Liver (tissue), 9 donors: Measurements from ENCODE around the gene LRRC27. TPM values are rescaled to one million over a fixed set of nuclear protein-coding genes. Genes with fewer than 3 reads are reported as not detected.

Source experiments
- DNase-seq: peaks from one replicate; pipeline ENCODE4 v3.0.0-alpha.2; 2017; ENCODE audit warnings: low spot score
- H3K27ac ChIP-seq, 2 donors: one replicate each; pipeline ENCODE4 v1.7.0; 2013; ENCODE audit warnings: inconsistent platforms in 2 of 2, low read length in 2 of 2, control low read depth in 1 of 2, low read depth in 1 of 2, mild to moderate bottlenecking in 1 of 2
- H3K27me3 ChIP-seq, 4 donors: one replicate each; pipeline versions ENCODE4 v1.6.1 to v1.7.0; 2013; ENCODE audit warnings: low read length in 3 of 4, inconsistent platforms in 1 of 4, mild to moderate bottlenecking in 1 of 4, moderate library complexity in 1 of 4; ENCODE audit not compliant: control insufficient read depth in 4 of 4, insufficient read depth in 4 of 4
- H3K36me3 ChIP-seq, 4 donors: one replicate each; pipeline versions ENCODE4 v1.6.1 to v1.7.0; 2013; ENCODE audit warnings: low read length in 3 of 4, mild to moderate bottlenecking in 3 of 4, low read depth in 1 of 4, moderate library complexity in 1 of 4; ENCODE audit not compliant: control insufficient read depth in 4 of 4, insufficient read depth in 3 of 4
- H3K4me1 ChIP-seq, 4 donors: one replicate each; pipeline versions ENCODE4 v1.6.1 to v1.7.0; 2013; ENCODE audit warnings: low read length in 3 of 4, mild to moderate bottlenecking in 3 of 4, moderate library complexity in 1 of 4; ENCODE audit not compliant: control insufficient read depth in 4 of 4, insufficient read depth in 4 of 4
- H3K4me3 ChIP-seq, 3 donors: one replicate each; pipeline versions ENCODE4 v1.6.1 to v1.7.0; 2013; ENCODE audit warnings: low read length in 3 of 3, control low read depth in 1 of 3, low read depth in 1 of 3, mild to moderate bottlenecking in 1 of 3
- H3K9ac ChIP-seq, 2 donors: one replicate each; pipeline ENCODE4 v1.7.0; 2013; ENCODE audit warnings: low read length in 2 of 2, mild to moderate bottlenecking in 2 of 2, moderate library complexity in 2 of 2, control low read depth in 1 of 2, low read depth in 1 of 2
- H3K9me3 ChIP-seq, 4 donors: one replicate each; pipeline versions ENCODE4 v1.6.1 to v1.7.0; 2013; ENCODE audit warnings: low read length in 3 of 4; ENCODE audit not compliant: control insufficient read depth in 4 of 4
- EGR1 ChIP-seq, 2 donors: IDR thresholded peaks; 2 replicates each; pipeline ENCODE4 v1.6.1; 2016 to 2018; ENCODE audit warnings: antibody characterized with exemption in 2 of 2, low read depth in 2 of 2
- FOXA2 ChIP-seq: IDR thresholded peaks from 2 replicates; pipeline ENCODE4 v1.6.1; 2016; ENCODE audit warnings: antibody characterized with exemption
- GABPA ChIP-seq, 2 donors: IDR thresholded peaks in 1 of 2; conservative IDR thresholded peaks in 1 of 2; 2 replicates each; pipeline ENCODE4 v1.6.1; 2016; ENCODE audit warnings: antibody characterized with exemption in 2 of 2, mild to moderate bottlenecking in 1 of 2, moderate library complexity in 1 of 2
- HNF4A ChIP-seq, 2 donors: conservative IDR thresholded peaks; 2 replicates each; pipeline ENCODE4 v1.6.1; 2016; ENCODE audit warnings: antibody characterized with exemption in 2 of 2, mild to moderate bottlenecking in 2 of 2
- HNF4G ChIP-seq: IDR thresholded peaks from 2 replicates; pipeline ENCODE4 v1.6.1; 2016; ENCODE audit warnings: antibody characterized with exemption
- JUND ChIP-seq, 2 donors: IDR thresholded peaks; 2 replicates each; pipeline ENCODE4 v1.6.1; 2016; ENCODE audit warnings: antibody characterized with exemption in 2 of 2
- NR2F2 ChIP-seq: IDR thresholded peaks from 2 replicates; pipeline ENCODE4 v1.6.1; 2016; ENCODE audit warnings: antibody characterized with exemption
- RAD21 ChIP-seq, 2 donors: IDR thresholded peaks; 2 replicates each; pipeline ENCODE4 v1.6.1; 2016; ENCODE audit warnings: antibody characterized with exemption in 2 of 2, mild to moderate bottlenecking in 2 of 2
- RXRA ChIP-seq, 2 donors: IDR thresholded peaks; 2 replicates each; pipeline ENCODE4 v1.6.1; 2017 to 2018; ENCODE audit warnings: antibody characterized with exemption in 2 of 2, mild to moderate bottlenecking in 1 of 2
- SP1 ChIP-seq: IDR thresholded peaks from 2 replicates; pipeline ENCODE4 v1.6.1; 2018; ENCODE audit warnings: antibody characterized with exemption, mild to moderate bottlenecking
- TAF1 ChIP-seq: conservative IDR thresholded peaks from 2 replicates; pipeline ENCODE4 v1.6.1; 2016; ENCODE audit warnings: antibody characterized with exemption, mild to moderate bottlenecking
- YY1 ChIP-seq: IDR thresholded peaks from 2 replicates; pipeline ENCODE4 v1.6.1; 2016; ENCODE audit warnings: antibody characterized with exemption, mild to moderate bottlenecking
- WGBS: extraction: QIAGEN DNeasy Blood & Tissue Kit; methylation state at CpG from one replicate; pipeline ENCODE4 v1.1.7; 2013; 5-methylcytosine and 5-hydroxymethylcytosine counted together
- polyA plus RNA-seq, 2 donors: library from polyadenylated mRNA; stranded (reverse) in 1 of 2; unstranded in 1 of 2; fragments of 200-250 nt in 1 of 2; fragments of >200 nt in 1 of 2; fragmentation: Nextera tagmentation in 1 of 2; extraction: Ambion mirVana in 1 of 2; gene quantifications; one replicate each; pipeline versions ENCODE4 v1.2.1 to v1.2.3, GENCODE V29; 2013 to 2015
- total RNA-seq, 2 donors: library from RNA; depleted of rRNA; stranded (reverse); fragments of >200 nt; gene quantifications; one replicate each; pipeline ENCODE4 v1.2.3, GENCODE V29; 2014
- TF ChIP-seq, protein P1 (sequence below): IDR thresholded peaks from 2 replicates; pipeline ENCODE4 v1.6.1; 2016; ENCODE audit warnings: antibody characterized with exemption
- TF ChIP-seq, protein P2 (sequence below): IDR thresholded peaks from 2 replicates; pipeline ENCODE4 v1.6.1; 2016; ENCODE audit warnings: antibody characterized with exemption
- TF ChIP-seq, protein P3 (sequence below): fragments of 150-350 bp; IDR thresholded peaks from 2 replicates; pipeline ENCODE4 v1.5.1; 2017; ENCODE audit warnings: improper control_type of control experiment, low read depth, low read length; ENCODE audit not compliant: missing input control
- TF ChIP-seq, protein P4 (sequence below): IDR thresholded peaks from 2 replicates; pipeline ENCODE4 v1.6.1; 2016; ENCODE audit warnings: antibody characterized with exemption
- donor health status: healthy.
- donor health status: healthy.
- donor health status: healthy.
- donor health status: healthy.
- donor health status: healthy.

LRRC27 gene
- total and polyA plus RNA-seq, 4 donors: 1.8 to 2.8 (median 2.6) TPM

DNA sequence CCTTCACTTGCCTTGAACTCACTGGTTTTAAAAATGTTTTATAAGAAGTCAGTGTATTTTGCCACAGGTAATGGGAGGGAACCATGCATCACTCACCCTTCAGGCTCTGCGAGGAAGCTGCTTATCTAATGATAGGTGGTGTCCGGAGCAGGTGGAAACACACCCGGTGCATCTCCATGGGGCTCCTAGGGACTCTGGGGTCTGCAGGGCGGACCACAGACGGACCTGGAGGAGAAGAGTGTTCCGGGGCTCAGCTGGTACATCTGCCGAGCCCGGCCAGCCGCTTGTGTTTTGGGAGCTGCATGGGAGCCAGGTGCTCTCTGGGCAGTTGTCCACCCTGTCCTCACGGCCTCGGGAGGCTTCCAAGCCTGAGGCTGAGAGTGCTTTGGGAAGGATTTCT is 7.3 kb downstream of the LRRC27 start:
- no peak for DNase-seq
- no peak overlapping the region for H3K4me3 ChIP-seq
- no peaks in the 10 kb centered on the region for H3K27me3 ChIP-seq
- no peak overlapping the region for H3K9ac ChIP-seq
- H3K9me3 ChIP-seq: no peaks in the 10 kb centered on the region
- H3K4me1 ChIP-seq: peaks cover 0 to 11% (median 4%) of the 10 kb centered on the region in 4 donors
- TF ChIP-seq, protein P1, sequence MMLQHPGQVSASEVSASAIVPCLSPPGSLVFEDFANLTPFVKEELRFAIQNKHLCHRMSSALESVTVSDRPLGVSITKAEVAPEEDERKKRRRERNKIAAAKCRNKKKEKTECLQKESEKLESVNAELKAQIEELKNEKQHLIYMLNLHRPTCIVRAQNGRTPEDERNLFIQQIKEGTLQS: no peak
- 94% methylated on average over 11 of the region's 11 CpGs for WGBS
- H3K36me3 ChIP-seq: peaks cover 0 to 4% (median 1%) of the 10 kb centered on the region in 4 donors
- H3K27ac ChIP-seq: no peak overlapping the region

DNA sequence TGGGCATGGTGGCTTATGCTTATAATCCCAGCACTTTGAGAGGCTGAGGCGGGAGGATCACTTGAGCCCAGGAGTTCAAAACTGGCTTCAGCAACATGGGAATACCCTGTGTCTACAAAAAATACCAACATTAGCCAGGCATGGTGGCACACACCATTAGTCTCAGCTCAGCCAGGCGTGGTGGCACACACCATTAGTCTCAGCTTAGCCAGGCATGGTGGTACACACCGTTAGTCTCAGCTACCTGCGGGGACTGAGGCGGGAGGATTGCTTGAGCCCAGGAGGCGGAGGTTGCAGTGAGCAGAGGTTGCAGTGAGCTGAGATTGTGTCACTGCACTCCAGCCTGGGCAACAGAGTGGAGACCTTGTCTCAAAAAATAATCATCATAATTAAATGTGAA is 9.0 kb downstream of the LRRC27 start:
- Histone ChIP-seq H3K36me3 (peaks cover 1 to 4% (median 3%) of the 10 kb centered on the region in 4 donors), H3K9ac (no peak overlapping the region), H3K4me1 (peaks cover 0 to 18% (median 12%) of the 10 kb centered on the region in 4 donors), H3K27me3 (no peaks in the 10 kb centered on the region), H3K4me3 (no peak overlapping the region), H3K27ac (no peak overlapping the region), H3K9me3 (no peaks in the 10 kb centered on the region)
- no peak for DNase-seq
- 96% methylated on average over 6 of the region's 6 CpGs for WGBS
- TF ChIP-seq, protein P2, sequence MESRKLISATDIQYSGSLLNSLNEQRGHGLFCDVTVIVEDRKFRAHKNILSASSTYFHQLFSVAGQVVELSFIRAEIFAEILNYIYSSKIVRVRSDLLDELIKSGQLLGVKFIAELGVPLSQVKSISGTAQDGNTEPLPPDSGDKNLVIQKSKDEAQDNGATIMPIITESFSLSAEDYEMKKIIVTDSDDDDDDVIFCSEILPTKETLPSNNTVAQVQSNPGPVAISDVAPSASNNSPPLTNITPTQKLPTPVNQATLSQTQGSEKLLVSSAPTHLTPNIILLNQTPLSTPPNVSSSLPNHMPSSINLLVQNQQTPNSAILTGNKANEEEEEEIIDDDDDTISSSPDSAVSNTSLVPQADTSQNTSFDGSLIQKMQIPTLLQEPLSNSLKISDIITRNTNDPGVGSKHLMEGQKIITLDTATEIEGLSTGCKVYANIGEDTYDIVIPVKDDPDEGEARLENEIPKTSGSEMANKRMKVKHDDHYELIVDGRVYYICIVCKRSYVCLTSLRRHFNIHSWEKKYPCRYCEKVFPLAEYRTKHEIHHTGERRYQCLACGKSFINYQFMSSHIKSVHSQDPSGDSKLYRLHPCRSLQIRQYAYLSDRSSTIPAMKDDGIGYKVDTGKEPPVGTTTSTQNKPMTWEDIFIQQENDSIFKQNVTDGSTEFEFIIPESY: no peak
- TF ChIP-seq, protein P3, sequence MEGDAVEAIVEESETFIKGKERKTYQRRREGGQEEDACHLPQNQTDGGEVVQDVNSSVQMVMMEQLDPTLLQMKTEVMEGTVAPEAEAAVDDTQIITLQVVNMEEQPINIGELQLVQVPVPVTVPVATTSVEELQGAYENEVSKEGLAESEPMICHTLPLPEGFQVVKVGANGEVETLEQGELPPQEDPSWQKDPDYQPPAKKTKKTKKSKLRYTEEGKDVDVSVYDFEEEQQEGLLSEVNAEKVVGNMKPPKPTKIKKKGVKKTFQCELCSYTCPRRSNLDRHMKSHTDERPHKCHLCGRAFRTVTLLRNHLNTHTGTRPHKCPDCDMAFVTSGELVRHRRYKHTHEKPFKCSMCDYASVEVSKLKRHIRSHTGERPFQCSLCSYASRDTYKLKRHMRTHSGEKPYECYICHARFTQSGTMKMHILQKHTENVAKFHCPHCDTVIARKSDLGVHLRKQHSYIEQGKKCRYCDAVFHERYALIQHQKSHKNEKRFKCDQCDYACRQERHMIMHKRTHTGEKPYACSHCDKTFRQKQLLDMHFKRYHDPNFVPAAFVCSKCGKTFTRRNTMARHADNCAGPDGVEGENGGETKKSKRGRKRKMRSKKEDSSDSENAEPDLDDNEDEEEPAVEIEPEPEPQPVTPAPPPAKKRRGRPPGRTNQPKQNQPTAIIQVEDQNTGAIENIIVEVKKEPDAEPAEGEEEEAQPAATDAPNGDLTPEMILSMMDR: no peak
- TF ChIP-seq, protein P4, sequence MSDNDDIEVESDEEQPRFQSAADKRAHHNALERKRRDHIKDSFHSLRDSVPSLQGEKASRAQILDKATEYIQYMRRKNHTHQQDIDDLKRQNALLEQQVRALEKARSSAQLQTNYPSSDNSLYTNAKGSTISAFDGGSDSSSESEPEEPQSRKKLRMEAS: no peak
- TF ChIP-seq HNF4G (no peak), HNF4A (conservative IDR thresholded peaks at IDR 0.05) (no peak), RAD21 (IDR thresholded peaks at IDR 0.05) (no peak), SP1 (no peak), EGR1 (IDR thresholded peaks at IDR 0.05; ENCODE audit: low read depth in 2 of 2) (no peak)

DNA sequence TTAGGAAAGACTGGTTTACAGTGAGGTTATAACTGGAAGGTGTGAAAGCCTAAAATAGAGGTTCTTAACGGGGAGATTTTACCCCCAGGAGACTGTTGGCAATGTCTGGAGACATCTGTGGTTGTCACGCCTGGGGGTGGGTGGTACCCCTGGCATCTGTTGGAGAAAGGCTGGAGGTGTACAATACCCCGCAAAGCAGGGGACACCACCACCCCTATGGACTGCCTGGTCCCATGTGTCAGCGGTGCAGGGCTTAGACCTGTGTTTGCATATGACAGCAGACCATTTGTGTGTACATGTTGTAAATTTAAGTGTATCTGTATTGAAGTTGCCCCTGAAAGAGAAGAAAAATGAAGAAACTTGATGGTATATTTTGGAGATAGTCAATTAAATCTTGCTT is 9.8 kb downstream of the LRRC27 start:
- WGBS: 95% methylated on average over 4 of the region's 4 CpGs
- H3K9ac ChIP-seq: no peak overlapping the region
- H3K36me3 ChIP-seq: peaks cover 1 to 4% (median 3%) of the 10 kb centered on the region in 4 donors
- no peak for DNase-seq
- H3K9me3 ChIP-seq: no peaks in the 10 kb centered on the region
- H3K27me3 ChIP-seq: no peaks in the 10 kb centered on the region
- H3K4me3 ChIP-seq: no peak overlapping the region
- H3K27ac ChIP-seq: no peak overlapping the region
- TF ChIP-seq, protein P1: no peak
- TF ChIP-seq HNF4A (conservative IDR thresholded peaks at IDR 0.05): no peak
- TF ChIP-seq YY1: no peak
- TF ChIP-seq EGR1 (IDR thresholded peaks at IDR 0.05; ENCODE audit: low read depth in 2 of 2): no peak
- TF ChIP-seq RAD21 (IDR thresholded peaks at IDR 0.05): no peak
- TF ChIP-seq JUND (IDR thresholded peaks at IDR 0.05): no peak
- no peak for TF ChIP-seq HNF4G
- no peak for TF ChIP-seq NR2F2
- no peak for TF ChIP-seq TAF1
- TF ChIP-seq RXRA (IDR thresholded peaks at IDR 0.05): no peak
- TF ChIP-seq, protein P2: no peak
- TF ChIP-seq FOXA2: no peak
- TF ChIP-seq GABPA (IDR thresholded peaks at IDR 0.05 in 1 of 2, conservative IDR thresholded peaks at IDR 0.05 in 1 of 2): no peak
- H3K4me1 ChIP-seq: peaks cover 0 to 12% (median 10%) of the 10 kb centered on the region in 4 donors
